Measurements from ENCODE around the gene GIGYF2. TPM values are rescaled to one million over a fixed set of nuclear protein-coding genes. Genes with fewer than 3 reads are reported as not detected.

GIGYF2 gene
- total RNA-seq, 4 donors from 2014 or later: 69.0 to 208 (median 80.4) TPM

- TF ChIP-seq, protein P1, sequence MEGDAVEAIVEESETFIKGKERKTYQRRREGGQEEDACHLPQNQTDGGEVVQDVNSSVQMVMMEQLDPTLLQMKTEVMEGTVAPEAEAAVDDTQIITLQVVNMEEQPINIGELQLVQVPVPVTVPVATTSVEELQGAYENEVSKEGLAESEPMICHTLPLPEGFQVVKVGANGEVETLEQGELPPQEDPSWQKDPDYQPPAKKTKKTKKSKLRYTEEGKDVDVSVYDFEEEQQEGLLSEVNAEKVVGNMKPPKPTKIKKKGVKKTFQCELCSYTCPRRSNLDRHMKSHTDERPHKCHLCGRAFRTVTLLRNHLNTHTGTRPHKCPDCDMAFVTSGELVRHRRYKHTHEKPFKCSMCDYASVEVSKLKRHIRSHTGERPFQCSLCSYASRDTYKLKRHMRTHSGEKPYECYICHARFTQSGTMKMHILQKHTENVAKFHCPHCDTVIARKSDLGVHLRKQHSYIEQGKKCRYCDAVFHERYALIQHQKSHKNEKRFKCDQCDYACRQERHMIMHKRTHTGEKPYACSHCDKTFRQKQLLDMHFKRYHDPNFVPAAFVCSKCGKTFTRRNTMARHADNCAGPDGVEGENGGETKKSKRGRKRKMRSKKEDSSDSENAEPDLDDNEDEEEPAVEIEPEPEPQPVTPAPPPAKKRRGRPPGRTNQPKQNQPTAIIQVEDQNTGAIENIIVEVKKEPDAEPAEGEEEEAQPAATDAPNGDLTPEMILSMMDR (IDR thresholded peaks at IDR 0.05): no peak
- TF ChIP-seq POLR2AphosphoS5 (IDR thresholded peaks at IDR 0.05) (no peak), EP300 (IDR thresholded peaks at IDR 0.05) (no peak)
- Histone ChIP-seq H3K4me3 (no peak overlapping the region), H3K36me3 (peaks cover 94% of the 10 kb centered on the region), H3K4me1 (no peaks in the 10 kb centered on the region), H3K27me3 (no peaks in the 10 kb centered on the region), H3K27ac (no peak overlapping the region), H3K9me3 (no peaks in the 10 kb centered on the region)
- DNase-seq (ENCODE audit: low spot score in 2 of 2): no peak
- WGBS: 94% methylated on average over 3 of the region's 3 CpGs
Measured at GRCh38 chr2:232815569-232815968, 118.4 kb downstream of the GIGYF2 start.

DNA sequence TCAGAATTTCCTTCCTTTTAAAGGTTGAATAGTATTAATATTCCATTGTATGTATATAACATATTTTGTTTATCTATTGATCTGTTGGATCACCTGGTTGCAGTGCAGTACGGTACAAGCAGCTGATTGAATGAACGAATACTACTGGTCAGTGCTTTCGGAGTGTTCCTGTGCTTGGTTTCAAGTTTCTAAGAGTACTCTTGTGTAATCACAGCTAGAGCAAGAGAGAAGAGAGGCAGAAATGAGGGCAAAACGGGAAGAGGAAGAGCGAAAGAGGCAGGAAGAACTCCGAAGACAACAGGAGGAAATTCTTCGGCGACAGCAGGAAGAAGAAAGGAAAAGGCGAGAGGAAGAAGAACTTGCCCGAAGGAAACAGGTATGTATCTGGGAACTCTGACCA is 119.5 kb downstream of the GIGYF2 start:
- Histone ChIP-seq H3K9me3 (no peaks in the 10 kb centered on the region), H3K27ac (no peak overlapping the region), H3K36me3 (peaks cover 94% of the 10 kb centered on the region), H3K27me3 (no peaks in the 10 kb centered on the region), H3K4me1 (no peaks in the 10 kb centered on the region), H3K4me3 (no peak overlapping the region)
- TF ChIP-seq, protein P1 (IDR thresholded peaks at IDR 0.05): no peak
- no peak for TF ChIP-seq POLR2AphosphoS5 (IDR thresholded peaks at IDR 0.05)
- TF ChIP-seq POLR2A (IDR thresholded peaks at IDR 0.05): no peak
- no peak for TF ChIP-seq EP300 (IDR thresholded peaks at IDR 0.05)
- DNase-seq (ENCODE audit: low spot score in 2 of 2): no peak
- WGBS: 86% methylated on average over 10 of the region's 10 CpGs

DNA sequence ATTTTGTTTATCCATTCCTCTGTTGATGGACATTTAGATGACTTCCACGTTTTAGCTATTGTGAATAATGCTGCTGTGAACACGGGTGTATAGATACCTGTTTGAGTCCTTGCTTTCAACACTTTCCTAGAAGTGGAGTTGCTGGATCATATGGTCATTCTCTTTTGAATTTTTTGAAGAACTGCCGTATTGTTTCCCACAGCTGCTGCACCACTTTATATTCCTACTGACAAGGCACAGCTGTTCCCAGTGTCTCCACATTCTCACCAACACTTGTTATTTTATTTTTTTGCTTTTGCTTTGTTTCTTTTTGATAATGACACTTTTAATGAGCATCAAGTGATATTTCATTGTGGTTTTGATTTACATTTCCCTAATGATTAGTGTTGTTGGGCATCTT is 120.6 kb downstream of the GIGYF2 start:
- Histone ChIP-seq H3K4me3 (no peak overlapping the region), H3K9me3 (no peaks in the 10 kb centered on the region), H3K36me3 (peaks cover 90% of the 10 kb centered on the region), H3K27me3 (no peaks in the 10 kb centered on the region), H3K4me1 (no peaks in the 10 kb centered on the region), H3K27ac (no peak overlapping the region)
- DNase-seq (ENCODE audit: low spot score in 2 of 2): no peak
- no peak for TF ChIP-seq EP300 (IDR thresholded peaks at IDR 0.05)
- TF ChIP-seq POLR2AphosphoS5 (IDR thresholded peaks at IDR 0.05): no peak
- TF ChIP-seq POLR2A (IDR thresholded peaks at IDR 0.05): no peak
- TF ChIP-seq, protein P1 (IDR thresholded peaks at IDR 0.05): no peak
- 89% methylated on average over 3 of the region's 3 CpGs for WGBS

DNA sequence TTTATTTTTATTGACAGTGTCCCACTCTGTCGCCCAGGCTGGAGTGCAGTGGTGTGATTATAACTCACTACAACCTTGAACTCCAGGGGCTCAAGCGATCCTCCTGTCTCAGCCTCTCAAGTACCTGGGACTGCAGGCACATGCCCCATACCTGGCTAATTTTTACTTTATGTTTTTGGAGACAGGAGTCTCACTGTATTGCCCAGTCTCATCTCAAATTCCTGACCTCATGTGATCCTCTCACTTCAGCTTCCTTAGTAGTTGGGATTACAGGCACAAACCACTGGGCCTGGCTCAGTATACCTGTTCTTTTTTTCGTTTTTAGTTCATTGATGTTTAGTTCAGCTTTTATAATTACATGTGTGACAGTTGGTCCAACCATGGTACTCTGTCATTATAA is 132.9 kb downstream of the GIGYF2 start:
- H3K4me1 ChIP-seq: no peaks in the 10 kb centered on the region
- H3K9me3 ChIP-seq: no peaks in the 10 kb centered on the region
- TF ChIP-seq POLR2A (IDR thresholded peaks at IDR 0.05) (no peak), POLR2AphosphoS5 (IDR thresholded peaks at IDR 0.05) (no peak), EP300 (IDR thresholded peaks at IDR 0.05) (no peak)
- TF ChIP-seq, protein P1 (IDR thresholded peaks at IDR 0.05): no peak
- no peak overlapping the region for H3K27ac ChIP-seq
- DNase-seq (ENCODE audit: low spot score in 2 of 2): no peak
- WGBS: 79% methylated on average over 3 of the region's 3 CpGs
- H3K36me3 ChIP-seq: peaks cover 72% of the 10 kb centered on the region
- H3K27me3 ChIP-seq: no peaks in the 10 kb centered on the region
- H3K4me3 ChIP-seq: no peak overlapping the region

DNA sequence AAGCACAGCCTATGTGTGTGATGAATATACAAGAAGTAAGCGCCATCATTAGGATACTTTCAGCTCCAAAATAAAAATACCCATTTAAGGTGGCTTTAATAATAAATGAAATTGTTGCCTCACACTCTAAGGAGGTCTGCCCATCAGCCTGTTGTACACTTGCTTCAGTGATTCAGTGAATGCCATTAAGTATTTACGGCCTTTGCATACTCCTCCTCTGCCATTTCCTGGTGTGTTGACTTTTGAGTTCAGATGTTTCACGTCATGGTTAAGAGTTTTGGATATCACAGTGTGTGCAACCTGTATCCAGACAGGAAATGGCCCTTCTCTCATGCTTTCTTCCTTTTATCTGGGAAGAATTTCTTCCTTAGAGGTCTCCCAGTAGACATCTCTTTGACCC is 134.4 kb downstream of the GIGYF2 start:
- H3K4me3 ChIP-seq: no peak overlapping the region
- H3K9me3 ChIP-seq: no peaks in the 10 kb centered on the region
- H3K27ac ChIP-seq: no peak overlapping the region
- DNase-seq (ENCODE audit: low spot score in 2 of 2): no peak
- no peaks in the 10 kb centered on the region for H3K27me3 ChIP-seq
- peaks cover 69% of the 10 kb centered on the region for H3K36me3 ChIP-seq
- H3K4me1 ChIP-seq: no peaks in the 10 kb centered on the region
- TF ChIP-seq EP300 (IDR thresholded peaks at IDR 0.05): no peak
- no peak for TF ChIP-seq POLR2A (IDR thresholded peaks at IDR 0.05)
- TF ChIP-seq, protein P1 (IDR thresholded peaks at IDR 0.05): no peak
- no peak for TF ChIP-seq POLR2AphosphoS5 (IDR thresholded peaks at IDR 0.05)
- WGBS: 96% methylated on average over 3 of the region's 3 CpGs
